Suprapubic skin (tissue), 4 donors: Measurements from ENCODE around the gene HIGD1A. TPM values are rescaled to one million over a fixed set of nuclear protein-coding genes. Genes with fewer than 3 reads are reported as not detected.

Experiments
- DNase-seq, 2 donors: peaks; one replicate each; pipeline ENCODE4 v3.0.0-alpha.2; 2019; ENCODE audit warnings: low spot score in 2 of 2
- H3K27ac ChIP-seq: fragments of 200-600 bp; sonication (generic); one replicate; pipeline ENCODE4 v1.5.1; 2019
- H3K27me3 ChIP-seq: fragments of 200-600 bp; sonication (generic); one replicate; pipeline ENCODE4 v1.5.1; 2019
- H3K36me3 ChIP-seq: fragments of 200-600 bp; sonication (generic); one replicate; pipeline ENCODE4 v1.5.1; 2019
- H3K4me1 ChIP-seq: fragments of 200-600 bp; sonication (generic); one replicate; pipeline ENCODE4 v1.5.1; 2019
- H3K4me3 ChIP-seq: fragments of 200-600 bp; sonication (generic); one replicate; pipeline ENCODE4 v1.5.1; 2019; ENCODE audit warnings: mild to moderate bottlenecking
- H3K9me3 ChIP-seq: fragments of 200-600 bp; sonication (generic); one replicate; pipeline ENCODE4 v1.5.1; 2019
- EP300 ChIP-seq: sonication (generic); formaldehyde crosslinking; IDR thresholded peaks from one replicate; pipeline ENCODE4 v1.6.1; 2017; ENCODE audit warnings: antibody characterized with exemption
- POLR2A ChIP-seq, 2 donors: fragments of 450-650 bp; IDR thresholded peaks; one replicate each; pipeline ENCODE4 v1.6.1; 2017; ENCODE audit warnings: antibody characterized with exemption in 2 of 2, mild to moderate bottlenecking in 2 of 2, moderate library complexity in 2 of 2
- POLR2AphosphoS5 ChIP-seq, 3 donors: sonication (generic); formaldehyde crosslinking; IDR thresholded peaks; one replicate each; pipeline ENCODE4 v1.6.1; 2017; ENCODE audit warnings: antibody characterized with exemption in 3 of 3
- WGBS: methylation state at CpG from one replicate; pipeline ENCODE4 v1.1.5; 2018; 5-methylcytosine and 5-hydroxymethylcytosine counted together
- total RNA-seq, 4 donors: library from RNA; depleted of rRNA; stranded (reverse); fragments of >200 nt; gene quantifications; one replicate each; pipeline ENCODE4 v1.1.0, GENCODE V29; 2016
- TF ChIP-seq, protein P1 (sequence below), 2 donors: fragments of 200-600 bp in 1 of 2; fragments of 450-650 bp in 1 of 2; sonication (generic) in 1 of 2; IDR thresholded peaks; one replicate each; pipeline ENCODE4 v1.5.1; 2016 to 2019; ENCODE audit warnings: antibody characterized with exemption in 2 of 2, mild to moderate bottlenecking in 1 of 2, moderate library complexity in 1 of 2

The HIGD1A gene
- total RNA-seq, 4 donors from 2014 or later, result 46.8 to 91.9 (median 81.4) TPM

DNA sequence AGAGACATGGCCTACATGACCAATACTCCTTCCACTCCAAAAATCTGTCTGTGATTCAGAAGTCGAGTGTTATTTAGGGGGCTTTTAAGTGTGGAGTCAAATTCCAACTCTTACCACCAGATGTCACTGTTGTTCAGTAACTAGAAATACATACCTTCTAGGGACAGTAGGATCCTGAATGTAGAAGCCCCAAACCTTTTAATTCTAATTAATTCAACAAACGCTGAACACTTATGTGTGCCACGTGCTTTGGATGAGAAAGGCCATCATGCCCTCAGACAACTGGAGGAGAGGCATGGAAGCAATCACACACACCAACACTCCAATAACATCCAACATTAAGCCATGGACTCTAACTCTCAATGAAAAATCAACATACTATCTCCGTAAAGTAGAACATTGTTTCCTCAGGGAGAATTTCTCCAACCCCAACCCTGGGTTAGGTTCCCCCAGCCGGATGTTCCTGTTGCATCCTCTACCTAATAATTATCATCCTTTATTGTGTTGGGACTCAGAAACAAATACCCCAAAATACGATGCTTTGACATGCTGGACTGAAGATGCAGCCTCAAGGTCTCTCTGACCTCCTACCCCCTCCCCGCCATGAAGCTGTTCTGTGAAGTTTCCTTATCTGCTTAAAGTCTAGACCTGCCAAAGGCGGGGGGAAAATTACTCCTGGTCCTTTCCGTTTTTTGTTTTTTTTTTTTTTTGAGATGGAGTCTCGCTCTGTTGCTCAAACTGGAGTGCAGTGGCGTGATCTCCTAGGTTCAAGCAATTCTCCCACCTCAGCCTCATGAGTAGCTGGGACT is 23.2 kb downstream of the HIGD1A start:
- TF ChIP-seq POLR2A (IDR thresholded peaks at IDR 0.05), result no peak
- TF ChIP-seq, protein P1, sequence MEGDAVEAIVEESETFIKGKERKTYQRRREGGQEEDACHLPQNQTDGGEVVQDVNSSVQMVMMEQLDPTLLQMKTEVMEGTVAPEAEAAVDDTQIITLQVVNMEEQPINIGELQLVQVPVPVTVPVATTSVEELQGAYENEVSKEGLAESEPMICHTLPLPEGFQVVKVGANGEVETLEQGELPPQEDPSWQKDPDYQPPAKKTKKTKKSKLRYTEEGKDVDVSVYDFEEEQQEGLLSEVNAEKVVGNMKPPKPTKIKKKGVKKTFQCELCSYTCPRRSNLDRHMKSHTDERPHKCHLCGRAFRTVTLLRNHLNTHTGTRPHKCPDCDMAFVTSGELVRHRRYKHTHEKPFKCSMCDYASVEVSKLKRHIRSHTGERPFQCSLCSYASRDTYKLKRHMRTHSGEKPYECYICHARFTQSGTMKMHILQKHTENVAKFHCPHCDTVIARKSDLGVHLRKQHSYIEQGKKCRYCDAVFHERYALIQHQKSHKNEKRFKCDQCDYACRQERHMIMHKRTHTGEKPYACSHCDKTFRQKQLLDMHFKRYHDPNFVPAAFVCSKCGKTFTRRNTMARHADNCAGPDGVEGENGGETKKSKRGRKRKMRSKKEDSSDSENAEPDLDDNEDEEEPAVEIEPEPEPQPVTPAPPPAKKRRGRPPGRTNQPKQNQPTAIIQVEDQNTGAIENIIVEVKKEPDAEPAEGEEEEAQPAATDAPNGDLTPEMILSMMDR (IDR thresholded peaks at IDR 0.05), result peak; percentile 60 to 80
- Histone ChIP-seq H3K4me3 (no peak overlapping the region), H3K27me3 (no peaks in the 10 kb centered on the region), H3K9me3 (no peaks in the 10 kb centered on the region), H3K4me1 (peaks cover 10% of the 10 kb centered on the region), H3K36me3 (peaks cover 25% of the 10 kb centered on the region), H3K27ac (no peak overlapping the region)
- no peak for DNase-seq
- WGBS, result 61% methylated on average over 11 of the region's 11 CpGs

DNA sequence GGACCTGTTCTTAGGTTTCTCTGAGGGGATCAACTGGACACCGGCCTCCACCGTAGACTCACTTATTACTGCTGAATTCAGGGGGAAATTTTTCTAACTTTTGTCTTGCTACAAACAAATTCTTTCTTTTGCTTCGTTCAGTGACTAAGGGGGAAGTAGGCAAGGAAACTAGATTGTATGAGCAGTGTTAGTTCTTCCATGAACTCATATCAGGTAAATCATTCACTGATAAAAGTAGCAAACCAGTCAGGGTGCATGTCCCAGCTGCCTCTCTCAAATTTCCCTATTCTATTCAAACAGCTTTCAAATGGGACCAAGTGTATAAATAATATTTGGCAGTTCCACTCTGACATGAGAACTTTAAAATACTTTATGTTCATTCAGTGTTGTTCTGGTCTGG is 23.9 kb downstream of the HIGD1A start:
- no peak overlapping the region for H3K4me3 ChIP-seq
- TF ChIP-seq POLR2A (IDR thresholded peaks at IDR 0.05) (no peak), EP300 (no peak), POLR2AphosphoS5 (IDR thresholded peaks at IDR 0.05) (no peak)
- TF ChIP-seq, protein P1 (IDR thresholded peaks at IDR 0.05), result no peak
- H3K27me3 ChIP-seq, result no peaks in the 10 kb centered on the region
- 80% methylated on average over 3 of the region's 3 CpGs for WGBS
- H3K27ac ChIP-seq, result peak overlapping the region; percentile 20
- no peaks in the 10 kb centered on the region for H3K9me3 ChIP-seq
- no peak for DNase-seq
- peaks cover 10% of the 10 kb centered on the region for H3K4me1 ChIP-seq
- H3K36me3 ChIP-seq, result peaks cover 20% of the 10 kb centered on the region

DNA sequence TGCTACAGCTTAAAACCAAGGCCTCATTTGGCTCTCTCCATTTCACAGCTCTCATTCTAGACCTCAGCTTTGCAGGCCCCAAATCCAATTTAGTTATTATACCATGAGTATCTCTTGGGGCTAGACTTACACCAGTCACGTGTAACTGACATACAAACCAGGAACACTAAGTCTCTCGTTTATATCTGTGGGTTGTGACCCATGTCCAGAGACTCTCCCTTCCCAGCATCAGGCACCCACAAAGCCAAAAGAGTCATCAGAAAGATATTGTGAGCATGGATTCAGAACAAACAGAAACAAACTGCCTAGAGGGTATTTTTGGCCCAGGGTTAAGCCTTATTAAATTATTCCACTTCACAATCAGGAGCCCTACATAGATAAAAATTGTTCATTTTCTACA is 25.6 kb downstream of the HIGD1A start:
- peak overlapping the region; percentile 60 for H3K27ac ChIP-seq

DNA sequence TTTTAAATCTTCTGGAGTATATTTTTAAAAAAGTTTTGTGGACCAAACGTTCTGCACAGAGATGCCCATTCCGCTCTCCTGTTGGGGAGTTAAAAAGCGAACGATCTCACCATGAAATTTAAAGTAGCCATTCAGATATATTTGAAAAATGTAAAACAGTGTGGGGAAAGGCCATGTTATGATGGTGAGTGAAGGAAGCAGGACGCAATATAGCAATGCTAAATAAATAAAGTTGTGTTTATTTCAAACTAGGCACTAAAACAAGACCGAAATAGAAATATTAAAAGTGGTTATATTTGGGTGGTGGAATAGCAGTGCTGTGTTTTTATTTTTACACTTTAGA is 30.9 kb downstream of the HIGD1A start:
- H3K9me3 ChIP-seq, result no peaks in the 10 kb centered on the region
- TF ChIP-seq, protein P1 (IDR thresholded peaks at IDR 0.05), result no peak
- no peak for TF ChIP-seq POLR2AphosphoS5 (IDR thresholded peaks at IDR 0.05)
- TF ChIP-seq EP300, result no peak
- no peak for TF ChIP-seq POLR2A (IDR thresholded peaks at IDR 0.05)
- no peaks in the 10 kb centered on the region for H3K27me3 ChIP-seq
- WGBS, result 14% methylated on average over 6 of the region's 6 CpGs
- no peaks in the 10 kb centered on the region for H3K36me3 ChIP-seq
- H3K4me3 ChIP-seq, result peak overlapping the region; percentile 51
- DNase-seq, result no peak
- peaks cover 14% of the 10 kb centered on the region for H3K4me1 ChIP-seq
- H3K27ac ChIP-seq, result peak overlapping the region; percentile 51

More for the DNA sequence above, 25.6 kb downstream of the HIGD1A start:
- TF ChIP-seq EP300 (no peak), POLR2A (IDR thresholded peaks at IDR 0.05) (no peak)
- H3K27me3 ChIP-seq, result no peaks in the 10 kb centered on the region
- H3K36me3 ChIP-seq, result peaks cover 8% of the 10 kb centered on the region
- WGBS, result 88% methylated on average over 2 of the region's 2 CpGs
- H3K9me3 ChIP-seq, result no peaks in the 10 kb centered on the region
- H3K4me1 ChIP-seq, result peaks cover 12% of the 10 kb centered on the region
- no peak for DNase-seq
- H3K4me3 ChIP-seq, result no peak overlapping the region

DNA sequence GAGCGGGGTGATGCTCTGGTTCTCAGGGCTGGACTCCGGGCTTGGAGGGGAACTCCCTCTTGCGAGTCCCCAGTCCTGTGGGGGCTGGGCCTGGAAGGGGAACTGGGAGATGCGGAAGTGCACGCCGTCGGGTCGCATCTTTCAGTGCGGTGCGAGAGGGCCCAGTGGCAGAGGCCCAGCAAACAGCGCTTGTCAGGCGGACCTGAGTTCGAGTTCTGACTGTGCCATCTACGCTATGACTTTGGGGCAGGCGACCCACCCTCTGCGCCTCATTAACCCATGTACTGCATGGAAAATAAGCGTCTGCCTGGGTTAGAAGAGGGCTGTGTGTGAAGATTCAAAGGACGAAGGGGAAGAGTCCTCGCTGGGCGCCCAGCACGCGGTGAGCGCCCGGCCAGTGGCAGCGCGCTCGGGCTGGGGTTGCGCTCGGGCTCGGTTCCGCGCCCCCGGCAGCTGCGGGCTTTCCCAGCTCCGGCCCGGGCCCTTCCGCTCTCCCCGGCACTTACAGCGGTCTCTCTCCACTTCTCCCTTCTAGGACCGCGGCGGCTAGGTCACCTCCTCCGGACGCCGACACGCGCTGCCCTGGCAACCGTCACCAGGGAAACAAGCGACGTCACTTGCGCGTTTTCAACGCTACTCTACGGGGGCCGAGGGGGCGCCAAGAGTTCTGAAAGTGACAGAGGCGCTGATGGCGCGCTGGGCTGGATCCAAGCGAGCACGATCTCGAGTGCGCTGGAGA is 31.5 kb downstream of the HIGD1A start, which contains the start of gene CCDC13:
Gene CCDC13, minus strand, starts transcription at position 584 of the 739 bp plus-strand sequence. CDS start 14,908 bp downstream, outside the sequence.
- peak within 1 kb of the TSS; percentile 51 for H3K27ac ChIP-seq
- no peaks in the 10 kb centered on the region for H3K9me3 ChIP-seq
- 6% methylated on average over 40 of the region's 63 CpGs for WGBS
- no peak for TF ChIP-seq EP300
- TF ChIP-seq POLR2AphosphoS5 (IDR thresholded peaks at IDR 0.05), result peak in 1 of 3 donors; percentile 68
- TF ChIP-seq POLR2A (IDR thresholded peaks at IDR 0.05), result peak in 1 of 2 donors; percentile 5
- H3K36me3 ChIP-seq, result no peaks in the 10 kb centered on the region
- peak; percentile 97 for DNase-seq
- no peaks in the 10 kb centered on the region for H3K27me3 ChIP-seq
- peak within 1 kb of the TSS; percentile 51 for H3K4me3 ChIP-seq
- H3K4me1 ChIP-seq, result peaks cover 14% of the 10 kb centered on the region

DNA sequence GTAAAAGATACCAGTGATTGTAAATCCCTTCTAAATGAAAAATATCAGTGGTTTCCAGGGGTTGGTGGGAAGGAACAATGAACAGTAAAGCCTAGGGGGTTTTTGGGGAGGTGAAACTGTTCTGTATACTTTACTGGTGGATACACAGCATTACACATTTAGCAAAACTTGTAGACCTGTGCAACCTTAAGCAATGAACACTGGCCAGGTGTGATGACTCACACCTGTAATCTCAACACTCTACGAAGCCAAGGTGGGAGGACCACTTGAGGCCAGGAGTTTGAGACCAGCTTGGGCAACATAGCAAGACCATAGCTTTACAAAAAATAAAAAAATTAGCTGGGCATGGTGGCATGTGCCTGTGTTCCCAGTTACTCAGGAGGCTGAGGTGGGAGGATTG is 33.0 kb downstream of the HIGD1A start:
- 50% methylated on average over 1 of the region's 1 CpG for WGBS
- H3K27me3 ChIP-seq, result no peaks in the 10 kb centered on the region
- DNase-seq, result no peak
- no peaks in the 10 kb centered on the region for H3K36me3 ChIP-seq
- H3K27ac ChIP-seq, result no peak overlapping the region
- no peak overlapping the region for H3K4me3 ChIP-seq
- TF ChIP-seq POLR2AphosphoS5 (IDR thresholded peaks at IDR 0.05), result no peak
- TF ChIP-seq, protein P1 (IDR thresholded peaks at IDR 0.05), result no peak
- TF ChIP-seq POLR2A (IDR thresholded peaks at IDR 0.05), result no peak
- TF ChIP-seq EP300, result no peak
- peaks cover 14% of the 10 kb centered on the region for H3K4me1 ChIP-seq
- no peaks in the 10 kb centered on the region for H3K9me3 ChIP-seq
